Measurements from ENCODE around the gene ZNF611.
"Not testable (repeated sequence)": the region's sequence is repeated elsewhere in the genome, so short reads cannot be mapped to it uniquely, and the experiment has no call there.

Gene ZNF611

DNA sequence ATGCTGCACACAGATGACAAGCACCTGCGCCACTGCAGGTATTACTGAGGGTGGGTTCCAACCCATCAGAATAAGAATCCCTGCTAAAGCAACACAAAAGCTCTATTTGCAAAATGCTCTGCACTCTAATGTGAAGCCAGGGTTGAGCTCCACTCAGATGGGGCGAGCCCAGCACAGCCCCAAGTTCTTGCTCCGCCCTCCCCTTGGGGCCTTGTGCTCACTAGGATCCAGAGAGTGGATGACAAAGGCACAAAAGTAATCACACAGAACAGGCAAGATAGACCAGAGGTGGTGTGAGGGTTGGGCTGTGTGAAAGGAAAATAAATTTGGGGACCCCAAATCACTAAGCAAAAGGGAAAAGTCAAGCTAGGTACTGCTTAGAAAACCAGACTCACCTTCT, 8.2 kb upstream of the ZNF611 start:
- intact Hi-C loops (cut with DNase I; ENCODE audit: low total_unique reads) = no loop called here
- H3K9me3 ChIP-seq = no peaks in the 10 kb centered on the region
- TF ChIP-seq, protein P1, sequence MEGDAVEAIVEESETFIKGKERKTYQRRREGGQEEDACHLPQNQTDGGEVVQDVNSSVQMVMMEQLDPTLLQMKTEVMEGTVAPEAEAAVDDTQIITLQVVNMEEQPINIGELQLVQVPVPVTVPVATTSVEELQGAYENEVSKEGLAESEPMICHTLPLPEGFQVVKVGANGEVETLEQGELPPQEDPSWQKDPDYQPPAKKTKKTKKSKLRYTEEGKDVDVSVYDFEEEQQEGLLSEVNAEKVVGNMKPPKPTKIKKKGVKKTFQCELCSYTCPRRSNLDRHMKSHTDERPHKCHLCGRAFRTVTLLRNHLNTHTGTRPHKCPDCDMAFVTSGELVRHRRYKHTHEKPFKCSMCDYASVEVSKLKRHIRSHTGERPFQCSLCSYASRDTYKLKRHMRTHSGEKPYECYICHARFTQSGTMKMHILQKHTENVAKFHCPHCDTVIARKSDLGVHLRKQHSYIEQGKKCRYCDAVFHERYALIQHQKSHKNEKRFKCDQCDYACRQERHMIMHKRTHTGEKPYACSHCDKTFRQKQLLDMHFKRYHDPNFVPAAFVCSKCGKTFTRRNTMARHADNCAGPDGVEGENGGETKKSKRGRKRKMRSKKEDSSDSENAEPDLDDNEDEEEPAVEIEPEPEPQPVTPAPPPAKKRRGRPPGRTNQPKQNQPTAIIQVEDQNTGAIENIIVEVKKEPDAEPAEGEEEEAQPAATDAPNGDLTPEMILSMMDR (IDR thresholded peaks at IDR 0.05) = no peak
- no peak for DNase-seq
- H3K27ac ChIP-seq = no peak overlapping the region
- H3K4me1 ChIP-seq = no peaks in the 10 kb centered on the region
- peaks cover 0 to 6% of the 10 kb centered on the region in 2 donors for H3K27me3 ChIP-seq
- no peaks in the 10 kb centered on the region for H3K36me3 ChIP-seq
- H3K4me3 ChIP-seq = no peak overlapping the region

DNA sequence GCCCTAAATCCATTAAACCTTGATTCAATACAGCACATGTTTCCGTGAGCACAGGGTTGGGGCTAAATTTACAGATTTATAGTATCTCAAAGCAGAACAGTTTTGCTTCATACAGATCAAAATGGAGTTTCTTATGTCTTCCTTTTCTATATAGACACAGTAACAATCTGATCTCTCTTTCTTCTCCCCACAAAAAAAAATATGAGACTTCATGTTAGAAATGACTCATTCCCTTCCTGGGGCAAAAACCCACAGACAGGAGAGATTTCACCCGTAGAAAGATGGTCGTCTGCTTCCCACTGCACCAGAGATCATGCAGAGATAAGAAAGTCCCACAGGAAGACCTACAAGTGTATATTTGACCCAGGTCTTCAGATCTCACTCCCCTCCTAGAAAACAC, 7.7 kb upstream of the ZNF611 start:
- peaks cover 0 to 6% of the 10 kb centered on the region in 2 donors for H3K27me3 ChIP-seq
- H3K9me3 ChIP-seq = no peaks in the 10 kb centered on the region
- no peaks in the 10 kb centered on the region for H3K36me3 ChIP-seq
- TF ChIP-seq, protein P1 (IDR thresholded peaks at IDR 0.05) = no peak
- no peak for DNase-seq
- no peaks in the 10 kb centered on the region for H3K4me1 ChIP-seq
- H3K27ac ChIP-seq = no peak overlapping the region
- H3K4me3 ChIP-seq = no peak overlapping the region
- intact Hi-C loops (cut with DNase I; ENCODE audit: low total_unique reads) = no loop called here

DNA sequence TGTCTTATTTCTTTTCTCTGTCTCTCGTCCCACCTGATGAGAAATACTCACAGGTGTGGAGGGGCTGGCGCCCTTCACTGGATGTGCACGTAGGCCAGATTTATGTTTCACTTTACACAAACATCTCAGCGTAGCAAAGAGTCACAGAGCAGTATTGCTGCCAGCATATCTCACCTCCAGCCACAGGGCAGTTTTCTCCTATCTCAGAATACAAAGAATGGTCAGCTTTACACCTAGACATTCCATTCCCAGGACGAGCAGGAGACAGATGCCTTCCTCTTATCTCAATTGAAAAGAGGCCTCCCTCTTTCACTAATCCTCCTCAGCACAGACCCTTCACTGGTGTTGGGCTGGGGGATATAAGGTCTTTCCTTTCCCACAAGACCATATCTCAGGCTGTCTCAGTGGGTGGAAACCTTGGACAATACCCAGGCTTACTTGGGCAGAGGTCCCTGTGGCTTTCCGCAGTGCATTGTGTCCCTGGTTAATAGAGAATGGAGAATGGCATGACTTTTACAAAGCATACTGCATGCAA, 7.2 kb upstream of the ZNF611 start:
- Histone ChIP-seq H3K27me3 (peaks cover 0 to 6% of the 10 kb centered on the region in 2 donors), H3K36me3 (no peaks in the 10 kb centered on the region), H3K4me1 (no peaks in the 10 kb centered on the region), H3K27ac (no peak overlapping the region), H3K4me3 (no peak overlapping the region), H3K9me3 (no peaks in the 10 kb centered on the region)
- no peak for DNase-seq
- intact Hi-C loops (cut with DNase I; ENCODE audit: low total_unique reads) = no loop called here
- TF ChIP-seq, protein P1 (IDR thresholded peaks at IDR 0.05) = no peak

DNA sequence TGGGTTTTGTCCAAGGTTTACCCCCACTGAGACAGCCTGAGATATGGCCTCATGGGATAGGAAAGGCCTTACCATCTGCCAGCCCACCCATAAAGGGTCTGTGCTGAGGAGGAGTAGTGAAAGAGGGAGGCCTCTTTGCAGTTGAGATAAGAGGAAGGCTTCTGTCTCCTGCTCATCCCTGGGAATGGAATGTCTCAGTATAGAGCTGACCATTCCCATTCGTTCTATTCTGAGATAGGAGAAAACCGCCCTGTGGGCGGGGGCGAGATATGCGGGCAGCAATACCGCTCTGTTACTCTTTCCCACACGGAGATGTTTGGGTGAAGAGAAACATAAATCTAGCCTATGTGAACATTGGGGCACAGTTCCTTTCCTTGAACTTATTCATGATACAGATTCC, 6.5 kb upstream of the ZNF611 start:
- H3K4me1 ChIP-seq; H3K27me3 ChIP-seq; DNase-seq; H3K36me3 ChIP-seq; H3K27ac ChIP-seq; H3K4me3 ChIP-seq; H3K9me3 ChIP-seq; intact Hi-C loops (cut with DNase I; ENCODE audit: low total_unique reads): not testable (repeated sequence)

DNA sequence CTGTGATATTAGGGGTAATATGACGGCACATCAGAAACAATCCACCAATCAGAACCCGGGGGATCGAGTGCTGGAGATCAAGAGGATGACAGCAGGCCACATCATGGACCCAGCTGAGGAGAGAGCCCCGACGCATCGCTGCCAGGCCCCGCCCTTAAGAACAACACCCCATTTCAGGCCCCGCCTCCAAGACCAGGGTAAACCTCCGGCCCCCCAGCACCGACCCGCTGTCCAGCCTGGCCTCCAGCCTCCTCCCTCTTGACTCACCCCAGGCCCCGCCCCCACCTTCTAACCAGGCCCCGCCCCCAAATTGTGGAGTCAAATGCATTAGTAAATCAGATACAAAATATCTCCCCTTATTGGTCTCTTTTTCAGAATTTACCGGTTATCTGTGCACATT, 4.7 kb upstream of the ZNF611 start:
- H3K4me1 ChIP-seq = peaks cover 0 to 9% (median 5%) of the 10 kb centered on the region in 4 donors
- H3K36me3 ChIP-seq = no peaks in the 10 kb centered on the region
- no peak overlapping the region for H3K27ac ChIP-seq
- intact Hi-C loops (cut with DNase I; ENCODE audit: low total_unique reads) = no loop called here
- TF ChIP-seq, protein P1 (IDR thresholded peaks at IDR 0.05) = no peak
- peaks cover 0 to 6% of the 10 kb centered on the region in 2 donors for H3K27me3 ChIP-seq
- H3K4me3 ChIP-seq = no peak overlapping the region
- no peaks in the 10 kb centered on the region for H3K9me3 ChIP-seq
- DNase-seq = no peak

DNA sequence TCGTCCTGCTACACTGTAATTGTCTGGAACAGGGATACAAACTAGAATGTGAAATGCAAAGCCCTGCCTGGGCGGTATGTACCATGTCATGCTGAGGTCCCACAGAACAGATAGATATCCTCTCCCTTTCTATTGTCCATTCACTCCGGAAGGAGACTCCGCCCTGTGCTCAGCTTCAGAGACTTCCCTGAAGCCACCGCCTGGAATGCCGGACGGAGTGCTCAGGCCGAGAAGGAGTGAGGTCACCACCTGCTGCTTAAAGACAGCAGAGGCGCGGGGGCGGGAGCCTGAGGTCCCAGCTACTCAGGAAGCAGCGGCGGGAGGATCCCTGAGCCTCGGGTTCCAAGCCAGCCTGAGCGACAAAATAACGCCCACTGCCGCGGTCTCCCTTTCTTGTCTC, 890 bp upstream of the ZNF611 start:
- Histone ChIP-seq H3K36me3 (peaks cover 0 to 4% (median 0%) of the 10 kb centered on the region in 3 donors), H3K27ac (peak overlapping the region; percentile 77 to 88), H3K27me3 (no peaks in the 10 kb centered on the region), H3K4me3 (peak overlapping the region; percentile 71), H3K4me1 (peaks cover 0 to 19% (median 13%) of the 10 kb centered on the region in 4 donors), H3K9me3 (no peaks in the 10 kb centered on the region)
- peak; percentile 55 to 70 for DNase-seq
- intact Hi-C loops (cut with DNase I; ENCODE audit: low total_unique reads) = no loop called here
- TF ChIP-seq, protein P1 (IDR thresholded peaks at IDR 0.05) = no peak

All from tibial artery (tissue), 4 donors.